ENCODE measurements around the gene IQGAP2.

IQGAP2 gene

GRCh38 chr5:76585783-76586217 lies 182.7 kb downstream of the IQGAP2 start (continued):
- TF ChIP-seq ZNF610 (tag by site-specific recombination; IDR thresholded peaks at IDR 0.05; ENCODE audit: borderline replicate concordance) (peak; percentile 65; the same call in 1 of the 2 replicates), ZBTB48 (tag by site-specific recombination; IDR thresholded peaks at IDR 0.05) (no peak), ZBTB21 (tag by site-specific recombination; IDR thresholded peaks at IDR 0.05) (no peak), ZSCAN4 (tag by site-specific recombination; IDR thresholded peaks at IDR 0.05) (no peak), ZNF366 (tag by site-specific recombination; conservative IDR thresholded peaks at IDR 0.05) (peak; percentile 41), ZNF677 (tag by site-specific recombination; IDR thresholded peaks at IDR 0.05) (no peak), TSHZ1 (tag by site-specific recombination; IDR thresholded peaks at IDR 0.05; ENCODE audit: borderline replicate concordance) (peak; percentile 95), ZNF510 (tag by site-specific recombination; IDR thresholded peaks at IDR 0.05; ENCODE audit: insufficient replicate concordance) (no peak), ZNF549 (tag by site-specific recombination; IDR thresholded peaks at IDR 0.05) (no peak), REPIN1 (tag by site-specific recombination; IDR thresholded peaks at IDR 0.05; ENCODE audit: low read depth) (no peak), ZNF768 (tag by site-specific recombination; IDR thresholded peaks at IDR 0.05) (no peak), ZNF785 (tag by site-specific recombination; IDR thresholded peaks at IDR 0.05) (no peak), ZNF114 (tag by site-specific recombination; IDR thresholded peaks at IDR 0.05) (no peak), ZNF692 (tag by site-specific recombination; IDR thresholded peaks at IDR 0.05) (no peak), GLIS2 (tag by site-specific recombination; IDR thresholded peaks at IDR 0.05) (no peak), ZNF155 (tag by site-specific recombination; IDR thresholded peaks at IDR 0.05) (no peak), ZNF488 (tag by site-specific recombination; IDR thresholded peaks at IDR 0.05) (no peak), MEIS1 (CRISPR knock-in tag; IDR thresholded peaks at IDR 0.05; ENCODE audit: borderline replicate concordance) (no peak), ZNF2 (tag by site-specific recombination; IDR thresholded peaks at IDR 0.05) (0 out of 2 replicates have a peak, but pooled peaks have one; percentile 36), ZNF202 (tag by site-specific recombination; IDR thresholded peaks at IDR 0.05; ENCODE audit: borderline replicate concordance) (no peak), KLF17 (tag by site-specific recombination; IDR thresholded peaks at IDR 0.05) (no peak), ZNF654 (tag by site-specific recombination; IDR thresholded peaks at IDR 0.05; ENCODE audit: low read depth) (peak; percentile 35; the same call in 1 of the 2 replicates), ZBTB6 (tag by site-specific recombination; IDR thresholded peaks at IDR 0.05) (no peak), ZNF544 (tag by site-specific recombination; IDR thresholded peaks at IDR 0.05) (no peak), ZNF449 (tag by site-specific recombination; IDR thresholded peaks at IDR 0.05) (no peak), IKZF3 (tag by site-specific recombination; IDR thresholded peaks at IDR 0.05) (peak; percentile 64; the same call in 1 of the 2 replicates), ZBTB44 (tag by site-specific recombination; IDR thresholded peaks at IDR 0.05) (peak; percentile 77)

Data from HEK293 (cell line).